ENCODE data around the gene CD164L2. TPM values are rescaled to one million over a fixed set of nuclear protein-coding genes. Genes with fewer than 3 reads are reported as not detected.

Gene CD164L2
- total RNA-seq, 1 donor from 2014 or later: 6.8 TPM

DNA sequence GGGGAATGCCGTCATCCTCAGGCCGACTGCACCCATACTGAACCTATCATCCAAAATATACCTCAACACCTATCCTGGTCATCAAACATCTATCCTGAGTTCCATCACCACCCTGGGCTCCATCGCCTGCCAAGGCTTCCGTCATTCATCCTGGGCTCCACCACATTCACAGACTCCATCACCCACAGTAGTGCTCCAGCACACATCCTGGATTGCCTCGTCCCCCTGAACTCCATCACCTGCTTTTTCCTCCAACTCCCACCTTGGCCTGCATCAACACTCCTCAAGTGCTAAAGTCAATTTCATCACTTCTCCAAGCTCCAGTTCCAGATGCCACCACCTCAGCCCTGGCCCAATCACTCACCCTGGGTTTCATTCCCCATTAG lies 24.2 kb downstream of the CD164L2 start:
- TF ChIP-seq, protein P1, sequence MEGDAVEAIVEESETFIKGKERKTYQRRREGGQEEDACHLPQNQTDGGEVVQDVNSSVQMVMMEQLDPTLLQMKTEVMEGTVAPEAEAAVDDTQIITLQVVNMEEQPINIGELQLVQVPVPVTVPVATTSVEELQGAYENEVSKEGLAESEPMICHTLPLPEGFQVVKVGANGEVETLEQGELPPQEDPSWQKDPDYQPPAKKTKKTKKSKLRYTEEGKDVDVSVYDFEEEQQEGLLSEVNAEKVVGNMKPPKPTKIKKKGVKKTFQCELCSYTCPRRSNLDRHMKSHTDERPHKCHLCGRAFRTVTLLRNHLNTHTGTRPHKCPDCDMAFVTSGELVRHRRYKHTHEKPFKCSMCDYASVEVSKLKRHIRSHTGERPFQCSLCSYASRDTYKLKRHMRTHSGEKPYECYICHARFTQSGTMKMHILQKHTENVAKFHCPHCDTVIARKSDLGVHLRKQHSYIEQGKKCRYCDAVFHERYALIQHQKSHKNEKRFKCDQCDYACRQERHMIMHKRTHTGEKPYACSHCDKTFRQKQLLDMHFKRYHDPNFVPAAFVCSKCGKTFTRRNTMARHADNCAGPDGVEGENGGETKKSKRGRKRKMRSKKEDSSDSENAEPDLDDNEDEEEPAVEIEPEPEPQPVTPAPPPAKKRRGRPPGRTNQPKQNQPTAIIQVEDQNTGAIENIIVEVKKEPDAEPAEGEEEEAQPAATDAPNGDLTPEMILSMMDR (IDR thresholded peaks at IDR 0.05): no peak
- Histone ChIP-seq H3K36me3 (peaks cover 99% of the 10 kb centered on the region), H3K27me3 (ENCODE audit: low read depth) (no peaks in the 10 kb centered on the region), H3K27ac (no peak overlapping the region), H3K4me1 (peaks cover 15% of the 10 kb centered on the region), H3K4me3 (no peak overlapping the region), H3K9me3 (no peaks in the 10 kb centered on the region)
- intact Hi-C loops (cut with DNase I): no loop called here
- no peak for ATAC-seq
- no peak for DNase-seq

DNA sequence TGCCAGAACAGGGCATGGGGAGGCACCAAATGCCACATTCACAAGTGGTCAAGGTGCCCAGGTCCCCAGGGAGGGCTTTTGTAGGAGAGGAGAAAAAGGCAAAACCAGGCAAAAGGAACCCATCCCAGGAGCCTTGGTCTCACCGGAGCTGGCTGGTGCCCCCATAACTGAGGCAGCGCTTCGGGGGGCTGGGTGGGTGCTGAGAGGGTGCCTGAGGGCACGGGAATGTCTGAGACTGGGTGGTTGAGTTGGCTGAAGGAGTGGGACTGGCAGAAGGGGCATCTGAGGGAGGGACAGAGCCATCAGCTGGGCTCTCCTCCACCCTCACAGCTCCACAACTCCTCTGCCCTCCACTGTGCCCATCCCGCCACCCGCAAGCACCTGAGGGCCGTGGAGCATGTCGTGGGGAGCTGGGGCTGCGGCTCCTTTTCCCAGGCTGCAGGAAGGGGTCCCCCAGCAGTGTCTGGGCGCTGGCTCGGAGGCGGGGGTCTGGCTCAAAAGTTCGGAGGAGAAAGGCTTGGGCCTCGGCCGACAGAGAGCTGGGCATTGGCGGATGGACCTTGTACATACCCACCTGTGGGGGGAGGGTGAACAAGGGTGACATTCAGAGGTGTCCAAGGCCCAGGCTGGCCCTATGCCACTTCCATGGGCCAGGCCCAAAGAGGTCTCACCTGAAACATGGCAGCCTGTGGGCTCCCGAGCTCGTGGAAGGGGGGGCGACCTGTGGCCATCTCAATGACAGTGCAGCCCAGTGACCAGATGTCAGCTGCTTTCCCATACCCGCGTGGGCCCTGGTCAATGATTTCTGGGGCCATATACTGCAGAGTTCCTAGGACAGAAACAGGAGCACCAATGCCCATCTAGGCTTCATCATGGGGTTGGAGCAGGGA lies 24.9 kb downstream of the CD164L2 start:
- no peak overlapping the region for H3K27ac ChIP-seq
- intact Hi-C loops (cut with DNase I): no loop called here
- H3K9me3 ChIP-seq: no peaks in the 10 kb centered on the region
- TF ChIP-seq, protein P1 (IDR thresholded peaks at IDR 0.05): no peak
- no peak for DNase-seq
- H3K27me3 ChIP-seq (ENCODE audit: low read depth): no peaks in the 10 kb centered on the region
- H3K4me1 ChIP-seq: peaks cover 12% of the 10 kb centered on the region
- peaks cover 99% of the 10 kb centered on the region for H3K36me3 ChIP-seq
- ATAC-seq: no peak
- H3K4me3 ChIP-seq: no peak overlapping the region

DNA sequence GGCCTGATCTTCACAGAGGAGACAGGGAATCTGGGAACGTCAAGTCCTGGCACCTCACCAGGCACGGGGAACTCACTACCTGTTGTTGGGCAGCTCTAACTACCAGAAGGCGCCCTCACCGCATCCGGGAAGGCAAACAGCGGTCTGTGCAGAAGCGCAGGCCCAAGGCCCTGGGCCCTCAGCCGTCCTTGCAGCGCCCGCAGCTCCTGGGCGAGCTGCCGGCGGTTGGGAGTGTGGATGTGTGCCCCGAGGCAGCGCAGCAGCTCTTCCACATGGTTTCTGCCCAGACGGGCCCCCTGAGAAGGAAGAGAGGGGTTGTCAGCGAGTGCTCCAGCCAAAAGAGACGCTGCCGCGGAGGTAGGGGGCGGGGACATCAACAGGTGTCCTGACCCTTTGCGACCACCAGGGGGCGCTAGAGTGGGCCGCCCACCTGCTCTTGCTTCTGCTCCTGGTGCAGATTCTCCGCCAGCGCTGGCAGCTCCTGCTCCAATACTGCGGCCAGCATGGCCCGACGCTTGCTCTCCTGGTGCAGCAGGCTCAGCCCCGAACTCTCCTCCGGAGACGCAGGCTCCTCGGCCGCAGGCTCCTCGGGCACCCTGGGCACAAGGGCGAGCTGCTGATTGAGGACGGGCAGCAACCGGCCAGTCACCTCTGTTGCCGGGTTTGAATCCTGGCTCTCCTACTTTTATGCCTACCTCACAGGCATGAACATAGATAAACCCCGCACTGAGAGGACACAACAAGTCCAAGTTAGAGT lies 25.7 kb downstream of the CD164L2 start:
- Histone ChIP-seq H3K4me1 (peaks cover 12% of the 10 kb centered on the region), H3K27me3 (ENCODE audit: low read depth) (no peaks in the 10 kb centered on the region), H3K4me3 (peak overlapping the region; percentile 35), H3K36me3 (peaks cover 97% of the 10 kb centered on the region), H3K9me3 (no peaks in the 10 kb centered on the region), H3K27ac (peak overlapping the region; percentile 49)
- DNase-seq (peak; percentile 88), ATAC-seq (peak; percentile 77 to 83)
- intact Hi-C loops (cut with DNase I): no loop called here
- TF ChIP-seq, protein P1 (IDR thresholded peaks at IDR 0.05): peak; percentile 99

DNA sequence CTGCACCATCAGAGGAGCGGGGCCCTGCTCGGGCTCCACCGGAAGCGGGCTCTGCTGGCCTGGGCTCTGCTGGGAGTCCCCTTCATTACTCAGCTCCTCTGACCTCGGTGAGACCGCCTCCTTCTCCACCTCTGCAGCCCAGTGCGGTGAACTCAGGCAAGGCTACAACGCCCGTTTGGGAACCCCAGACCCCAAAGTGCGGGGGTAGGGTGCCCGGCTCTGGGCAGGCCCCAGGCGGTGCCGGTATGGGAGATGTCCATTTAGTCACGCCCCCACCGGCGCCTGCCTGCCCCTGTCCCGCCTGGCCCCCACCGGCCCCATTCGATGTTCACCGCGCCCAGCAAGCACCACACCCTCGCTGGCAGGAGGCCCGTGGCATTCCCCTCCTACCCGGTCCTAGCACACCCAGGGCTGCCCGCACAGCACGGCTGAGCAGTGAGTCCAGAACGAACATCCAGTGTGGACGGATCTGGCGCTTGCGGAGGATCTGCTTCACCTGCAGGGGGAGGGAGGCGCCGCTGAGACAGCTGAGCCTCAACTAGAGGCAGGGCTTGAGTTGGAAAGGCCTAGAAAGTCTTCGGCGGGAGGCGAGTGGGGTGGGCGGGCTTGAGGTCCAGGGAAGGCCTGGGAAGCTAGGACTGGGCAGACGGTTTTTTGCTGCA lies 26.4 kb downstream of the CD164L2 start:
- H3K27me3 ChIP-seq (ENCODE audit: low read depth): no peaks in the 10 kb centered on the region
- TF ChIP-seq, protein P1 (IDR thresholded peaks at IDR 0.05): no peak
- H3K4me1 ChIP-seq: peaks cover 12% of the 10 kb centered on the region
- intact Hi-C loops (cut with DNase I): no loop called here
- peak overlapping the region; percentile 35 for H3K4me3 ChIP-seq
- DNase-seq (peak; percentile 57), ATAC-seq (peak; percentile 7 to 8)
- H3K27ac ChIP-seq: peak overlapping the region; percentile 49
- H3K9me3 ChIP-seq: no peaks in the 10 kb centered on the region
- peaks cover 90% of the 10 kb centered on the region for H3K36me3 ChIP-seq

DNA sequence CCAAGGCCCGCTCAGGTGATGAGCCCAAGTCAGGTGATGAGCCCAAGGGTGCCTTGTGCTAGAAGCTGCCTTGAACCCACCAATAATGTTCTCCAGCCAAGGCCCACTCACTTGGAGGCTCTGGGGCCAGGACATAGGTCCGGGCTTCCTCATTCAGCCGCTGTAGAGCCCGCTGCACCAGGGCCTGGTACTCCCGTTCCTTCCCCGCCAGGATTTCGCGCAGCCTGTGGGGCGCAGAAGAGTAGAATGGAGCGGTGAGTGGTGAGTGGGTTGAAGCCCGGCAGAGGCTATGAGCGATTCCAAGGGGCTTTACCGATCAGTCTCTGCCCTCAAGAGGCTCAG lies 26.9 kb downstream of the CD164L2 start:
- no peaks in the 10 kb centered on the region for H3K27me3 ChIP-seq (ENCODE audit: low read depth)
- DNase-seq (no peak), ATAC-seq (no peak)
- peaks cover 15% of the 10 kb centered on the region for H3K4me1 ChIP-seq
- intact Hi-C loops (cut with DNase I): no loop called here
- peaks cover 85% of the 10 kb centered on the region for H3K36me3 ChIP-seq
- H3K27ac ChIP-seq: peak overlapping the region; percentile 6
- H3K9me3 ChIP-seq: no peaks in the 10 kb centered on the region
- H3K4me3 ChIP-seq: no peak overlapping the region
- TF ChIP-seq, protein P1 (IDR thresholded peaks at IDR 0.05): no peak

Measured in lower lobe of right lung (tissue), 2 donors.